Measurements from ENCODE around the gene SUV39H1. TPM values are rescaled to one million over a fixed set of nuclear protein-coding genes. Genes with fewer than 3 reads are reported as not detected.

Gene SUV39H1
- total and polyA plus RNA-seq, 9 of the 15 experiments (the other 6 are each of a cell fraction or from before 2014, with no cell fraction given): 4.7 to 34.7 (median 17.9) TPM

GRCh38 chrX:48714573-48714972 lies 18.0 kb downstream of the SUV39H1 start:
- no peaks in the 10 kb centered on the region for H3K9me1 ChIP-seq (ENCODE audit: control insufficient read depth, insufficient read depth, low read length)
- no peaks in the 10 kb centered on the region for H4K20me1 ChIP-seq (replicated peaks; ENCODE audit: control insufficient read depth, insufficient read depth, low read length)
- no peak for ATAC-seq
- H3K27ac ChIP-seq (ENCODE audit: extremely low read depth, low read depth, low read length): no peak overlapping the region
- no TSS peak for BruUV-seq (replicated peaks)
- TF ChIP-seq KDM1A (IDR thresholded peaks at IDR 0.05) (peak in 1 of 2 experiments; percentile 48; a peak in 2 of 4 replicates), TBL1XR1 (IDR thresholded peaks at IDR 0.05; ENCODE audit: low read length in 2 of 2) (no peak)
- no peak for DNase-seq (ENCODE audit: extremely low read depth in 1 of 4, low spot score in 3 of 4)
- H3K9ac ChIP-seq (ENCODE audit: insufficient read depth in 1 of 2, low read depth in 2 of 2, low read length in 2 of 2): no peak overlapping the region
- ChIA-PET CTCF (ENCODE audit: low intra/inter-chr PET ratio) (no interaction called here), POLR2A (interaction anchor here (0.8 kb wide), 1 partner anchor 11 kb away, joined by 3 read pairs; no protein-coding TSS in a partner anchor)
- in situ Hi-C loops (cut with MboI) (no loop called here), intact Hi-C loops (cut with micrococcal nuclease) (no loop called here)
- no peak overlapping the region for H3K4me3 ChIP-seq
- H3K4me2 ChIP-seq (ENCODE audit: insufficient read depth, low read length): no peak overlapping the region
- H3K4me1 ChIP-seq (replicated peaks in 1 of 2; ENCODE audit: control insufficient read depth in 2 of 2, insufficient read depth in 2 of 2, low read length in 2 of 2): peaks cover 0 to 29% of the 10 kb centered on the region in 2 experiments; a peak in 3 of 5 replicates
- no peaks in the 10 kb centered on the region for H3K27me3 ChIP-seq (ENCODE audit: control insufficient read depth in 2 of 2, insufficient read depth in 2 of 2, low read length in 2 of 2)
- H3K79me2 ChIP-seq (ENCODE audit: control insufficient read depth, insufficient read depth, low read length): no peaks in the 10 kb centered on the region; the same call in 1 of the 3 replicates
- no peak overlapping the region for H2AFZ ChIP-seq (ENCODE audit: low read depth, low read length)
- FAIRE-seq: no peak
- 10% methylated on average over 5 of the region's 5 CpGs for WGBS (ENCODE audit: insufficient coverage, low coverage, missing lambda C conversion rate)
- no peaks in the 10 kb centered on the region for H3K9me3 ChIP-seq (replicated peaks; ENCODE audit: control insufficient read depth, insufficient read depth, low read depth, low read length)
- peaks cover 2% of the 10 kb centered on the region; the same call in 1 of the 3 replicates for H3K36me3 ChIP-seq (ENCODE audit: control insufficient read depth, insufficient read depth, low read length)

GRCh38 chrX:48715072-48715471 lies 18.5 kb downstream of the SUV39H1 start:
- H4K20me1 ChIP-seq (replicated peaks; ENCODE audit: control insufficient read depth, insufficient read depth, low read length): no peaks in the 10 kb centered on the region
- no peak; the same call in 2 of the 3 replicates for ATAC-seq
- TF ChIP-seq CREM (IDR thresholded peaks at IDR 0.05; ENCODE audit: low read depth): 0 out of 2 replicates have a peak, but pooled peaks have one; percentile 17
- 0 out of 2 replicates have a peak, but pooled peaks have one; percentile 40 for TF ChIP-seq CREB1 (IDR thresholded peaks at IDR 0.05)
- no peak for TF ChIP-seq CREB1 (CRISPR knock-in tag; IDR thresholded peaks at IDR 0.05)
- no peak for TF ChIP-seq HDAC8 (tag; IDR thresholded peaks at IDR 0.05)
- no peak for TF ChIP-seq STAT5B (CRISPR knock-in tag; IDR thresholded peaks at IDR 0.05)
- peak; percentile 39; the same call in 1 of the 2 replicates for TF ChIP-seq BHLHE40 (IDR thresholded peaks at IDR 0.05; ENCODE audit: low read length)
- peak; percentile 36; the same call in 1 of the 2 replicates for TF ChIP-seq C11orf30 (IDR thresholded peaks at IDR 0.05; ENCODE audit: low read depth)
- TF ChIP-seq ZNF316 (IDR thresholded peaks at IDR 0.05): peak; percentile 56
- peak; percentile 23 for TF ChIP-seq MEIS2 (IDR thresholded peaks at IDR 0.05; ENCODE audit: partially characterized antibody)
- TF ChIP-seq AFF4 (CRISPR knock-in tag; IDR thresholded peaks at IDR 0.05): no peak
- TF ChIP-seq NFE2 (IDR thresholded peaks at IDR 0.05; ENCODE audit: low read depth): peak; percentile 32; the same call in 1 of the 2 replicates
- TF ChIP-seq KDM1A (IDR thresholded peaks at IDR 0.05): peak; percentile 12 to 35; a peak in 2 of 4 replicates
- TF ChIP-seq CBFA2T3 (IDR thresholded peaks at IDR 0.05): peak; percentile 51
- H3K4me3 ChIP-seq: no peak overlapping the region
- FAIRE-seq: no peak
- H3K27ac ChIP-seq (ENCODE audit: extremely low read depth, low read depth, low read length): no peak overlapping the region
- POLR2A ChIA-PET: interaction anchor here (0.6 to 0.8 kb wide), 3 partner anchors 12 to 87 kb away, joined by 3 read pairs; partner anchors contain the start of gene HDAC6
- no peaks in the 10 kb centered on the region for H3K9me1 ChIP-seq (ENCODE audit: control insufficient read depth, insufficient read depth, low read length)
- intact Hi-C loops (cut with micrococcal nuclease): no loop called here
- no peak overlapping the region for H3K9ac ChIP-seq (ENCODE audit: insufficient read depth in 1 of 2, low read depth in 2 of 2, low read length in 2 of 2)
- WGBS (ENCODE audit: insufficient coverage, low coverage, missing lambda C conversion rate): 5% methylated on average over 2 of the region's 2 CpGs
- in situ Hi-C loops (cut with MboI): no loop called here
- H3K9me3 ChIP-seq (replicated peaks; ENCODE audit: control insufficient read depth, insufficient read depth, low read depth, low read length): no peaks in the 10 kb centered on the region
- H3K4me2 ChIP-seq (ENCODE audit: insufficient read depth, low read length): no peak overlapping the region
- H3K27me3 ChIP-seq (ENCODE audit: control insufficient read depth in 2 of 2, insufficient read depth in 2 of 2, low read length in 2 of 2): no peaks in the 10 kb centered on the region
- CTCF ChIA-PET (ENCODE audit: low intra/inter-chr PET ratio): no interaction called here
- no TSS peak for BruUV-seq (replicated peaks)
- peaks cover 0 to 31% of the 10 kb centered on the region in 2 experiments; a peak in 3 of 5 replicates for H3K4me1 ChIP-seq (replicated peaks in 1 of 2; ENCODE audit: control insufficient read depth in 2 of 2, insufficient read depth in 2 of 2, low read length in 2 of 2)
- no peak overlapping the region for H2AFZ ChIP-seq (ENCODE audit: low read depth, low read length)
- no peaks in the 10 kb centered on the region; the same call in 1 of the 3 replicates for H3K79me2 ChIP-seq (ENCODE audit: control insufficient read depth, insufficient read depth, low read length)
- H3K36me3 ChIP-seq (ENCODE audit: control insufficient read depth, insufficient read depth, low read length): no peaks in the 10 kb centered on the region
- peak in 2 of 4 experiments; percentile 17 to 21 for DNase-seq (ENCODE audit: extremely low read depth in 1 of 4, low spot score in 3 of 4)

All from K562 (cell line).